NOMO-1 treated with DMSO at 0.1 percent for 48 hours (cell line): ENCODE results near the gene RET.

ENCODE experiments used
- DNase-seq: peaks from one replicate; lab custom pipeline; 2025; ENCODE audit not compliant: unreplicated experiment; lab: John Stamatoyannopoulos, UW

The RET gene

GRCh38 chr10:43119416-43120115, 42.7 kb downstream of the RET start:
- DNase-seq: no peak

- no peak for DNase-seq
Measured at GRCh38 chr10:43120116-43120928, 43.5 kb downstream of the RET start.

- DNase-seq: peak; percentile 93
Measured at GRCh38 chr10:43120929-43121314, 44.1 kb downstream of the RET start.

- DNase-seq: no peak
Measured at GRCh38 chr10:43121444-43121843, 44.6 kb downstream of the RET start.

GRCh38 chr10:43122096-43122495, 45.2 kb downstream of the RET start:
- DNase-seq: no peak

GRCh38 chr10:43122826-43123225, 46.0 kb downstream of the RET start:
- DNase-seq: no peak

- no peak for DNase-seq
Measured at GRCh38 chr10:43123361-43124093, 46.7 kb downstream of the RET start.

GRCh38 chr10:43124094-43124521, 47.2 kb downstream of the RET start:
- no peak for DNase-seq

GRCh38 chr10:43124574-43125273, 47.9 kb downstream of the RET start:
- DNase-seq: no peak

GRCh38 chr10:43125274-43125845, 48.5 kb downstream of the RET start:
- no peak for DNase-seq

- no peak for DNase-seq
Measured at GRCh38 chr10:43125881-43126731, 49.2 kb downstream of the RET start.

- no peak for DNase-seq
Measured at GRCh38 chr10:43126759-43127424, 50.0 kb downstream of the RET start.

GRCh38 chr10:43127442-43127841, 50.6 kb downstream of the RET start:
- no peak for DNase-seq

GRCh38 chr10:43128331-43128730, 51.5 kb downstream of the RET start:
- no peak for DNase-seq

GRCh38 chr10:43128958-43129706, 52.3 kb downstream of the RET start:
- DNase-seq: peak; percentile 78

- no peak for DNase-seq
Measured at GRCh38 chr10:43130770-43131171, 53.9 kb downstream of the RET start.

- DNase-seq: no peak
Measured at GRCh38 chr10:43131256-43131655, 54.4 kb downstream of the RET start.

- DNase-seq: no peak
Measured at GRCh38 chr10:43131906-43132305, 55.0 kb downstream of the RET start.
